ENCODE data around the gene ENAH. TPM values are rescaled to one million over a fixed set of nuclear protein-coding genes. Genes with fewer than 3 reads are reported as not detected.

ENAH gene
- total RNA-seq, 1 donor from 2014 or later, result 265 TPM

- no peak overlapping the region for H3K4me3 Mint-ChIP-seq (ENCODE audit: unreplicated experiment)
- DNase-seq, result no peak
- no peak overlapping the region for H3K27ac Mint-ChIP-seq (ENCODE audit: unreplicated experiment)
- peaks cover 11% of the 10 kb centered on the region for H3K36me3 Mint-ChIP-seq (ENCODE audit: unreplicated experiment)
- no peak for TF ChIP-seq CTCF (IDR thresholded peaks at IDR 0.05; ENCODE audit: partially characterized antibody, unreplicated experiment)
- peaks cover 8% of the 10 kb centered on the region for H3K27me3 Mint-ChIP-seq (ENCODE audit: unreplicated experiment)
- H3K4me1 Mint-ChIP-seq (ENCODE audit: low read depth, unreplicated experiment), result no peaks in the 10 kb centered on the region
- peaks cover 8% of the 10 kb centered on the region for H3K9me3 Mint-ChIP-seq (ENCODE audit: unreplicated experiment)
Observed at GRCh38 chr1:225453797-225454648, 198.9 kb downstream of the ENAH start.

GRCh38 chr1:225451840-225452515 lies 200.9 kb downstream of the ENAH start:
- Mint-ChIP-seq H3K9me3 (ENCODE audit: unreplicated experiment) (peaks cover 6% of the 10 kb centered on the region), H3K27me3 (ENCODE audit: unreplicated experiment) (peaks cover 11% of the 10 kb centered on the region), H3K4me1 (ENCODE audit: low read depth, unreplicated experiment) (peaks cover 5% of the 10 kb centered on the region), H3K36me3 (ENCODE audit: unreplicated experiment) (peaks cover 10% of the 10 kb centered on the region), H3K27ac (ENCODE audit: unreplicated experiment) (no peak overlapping the region), H3K4me3 (ENCODE audit: unreplicated experiment) (no peak overlapping the region)
- TF ChIP-seq CTCF (IDR thresholded peaks at IDR 0.05; ENCODE audit: partially characterized antibody, unreplicated experiment), result no peak
- DNase-seq, result no peak

GRCh38 chr1:225451340-225451739 lies 201.6 kb downstream of the ENAH start:
- Mint-ChIP-seq H3K36me3 (ENCODE audit: unreplicated experiment) (peaks cover 7% of the 10 kb centered on the region), H3K27ac (ENCODE audit: unreplicated experiment) (no peak overlapping the region), H3K4me1 (ENCODE audit: low read depth, unreplicated experiment) (peaks cover 5% of the 10 kb centered on the region), H3K4me3 (ENCODE audit: unreplicated experiment) (no peak overlapping the region), H3K9me3 (ENCODE audit: unreplicated experiment) (peaks cover 6% of the 10 kb centered on the region), H3K27me3 (ENCODE audit: unreplicated experiment) (peaks cover 11% of the 10 kb centered on the region)
- no peak for DNase-seq
- no peak for TF ChIP-seq CTCF (IDR thresholded peaks at IDR 0.05; ENCODE audit: partially characterized antibody, unreplicated experiment)

- Mint-ChIP-seq H3K4me1 (ENCODE audit: low read depth, unreplicated experiment) (peaks cover 5% of the 10 kb centered on the region), H3K4me3 (ENCODE audit: unreplicated experiment) (no peak overlapping the region)
- DNase-seq, result no peak
Observed at GRCh38 chr1:225450491-225451191, 202.3 kb downstream of the ENAH start.

More at GRCh38 chr1:225450491-225451191, 202.3 kb downstream of the ENAH start:
- Mint-ChIP-seq H3K27ac (ENCODE audit: unreplicated experiment) (no peak overlapping the region), H3K27me3 (ENCODE audit: unreplicated experiment) (peaks cover 11% of the 10 kb centered on the region), H3K9me3 (ENCODE audit: unreplicated experiment) (peaks cover 6% of the 10 kb centered on the region), H3K36me3 (ENCODE audit: unreplicated experiment) (peaks cover 7% of the 10 kb centered on the region)
- TF ChIP-seq CTCF (IDR thresholded peaks at IDR 0.05; ENCODE audit: partially characterized antibody, unreplicated experiment), result no peak

Measured in glutamatergic neuron (in vitro differentiated cells).